ENCODE data around the gene MRPL9.
"Not testable (repeated sequence)": the region's sequence is repeated elsewhere in the genome, so short reads cannot be mapped to it uniquely, and the experiment has no call there.

Gene MRPL9

DNA sequence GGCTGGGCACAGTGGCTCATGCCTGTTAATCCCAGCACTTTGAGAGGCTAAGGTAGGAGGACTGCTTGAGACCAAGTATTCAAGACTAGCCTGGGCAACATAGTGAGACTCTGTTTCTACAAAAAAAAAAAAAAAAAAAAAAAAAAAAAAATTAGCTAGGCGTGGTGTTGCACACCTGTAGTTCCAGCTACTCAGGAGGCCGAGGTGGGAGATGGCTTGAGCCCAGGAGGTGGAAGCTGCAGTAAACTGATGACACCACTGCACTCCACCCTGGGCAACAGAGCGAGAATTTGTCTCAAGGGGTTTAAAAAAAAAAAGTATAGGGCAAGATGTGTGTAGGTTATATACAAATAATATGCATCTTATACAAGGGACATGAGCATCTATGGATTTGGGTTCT, 24.4 kb upstream of the MRPL9 start:
- TF ChIP-seq CTCF (IDR thresholded peaks at IDR 0.05; ENCODE audit: control insufficient read depth, extremely low read depth, insufficient read depth) = no peak
- no peak overlapping the region for H3K4me3 ChIP-seq (ENCODE audit: low read depth, low read length)

GRCh38 chr1:151783796-151784195, 20.5 kb upstream of the MRPL9 start:
- TF ChIP-seq CTCF (IDR thresholded peaks at IDR 0.05; ENCODE audit: control insufficient read depth, extremely low read depth, insufficient read depth) = no peak
- no peak for DNase-seq (ENCODE audit: low read depth)
- H3K4me3 ChIP-seq (ENCODE audit: low read depth, low read length) = no peak overlapping the region

More for the DNA sequence above, 24.4 kb upstream of the MRPL9 start:
- no peak for DNase-seq (ENCODE audit: low read depth)

GRCh38 chr1:151782741-151783140, 19.4 kb upstream of the MRPL9 start:
- no peak overlapping the region for H3K4me3 ChIP-seq (ENCODE audit: low read depth, low read length)
- TF ChIP-seq CTCF (IDR thresholded peaks at IDR 0.05; ENCODE audit: control insufficient read depth, extremely low read depth, insufficient read depth) = no peak
- DNase-seq (ENCODE audit: low read depth) = no peak

GRCh38 chr1:151782026-151782425, 18.7 kb upstream of the MRPL9 start:
- H3K4me3 ChIP-seq (ENCODE audit: low read depth, low read length); DNase-seq (ENCODE audit: low read depth): not testable (repeated sequence)

- not testable (repeated sequence) for H3K4me3 ChIP-seq (ENCODE audit: low read depth, low read length); DNase-seq (ENCODE audit: low read depth)
Observed at GRCh38 chr1:151780736-151781135, 17.4 kb upstream of the MRPL9 start.

GRCh38 chr1:151779852-151780251, 16.6 kb upstream of the MRPL9 start:
- TF ChIP-seq CTCF (IDR thresholded peaks at IDR 0.05; ENCODE audit: control insufficient read depth, extremely low read depth, insufficient read depth) = no peak
- DNase-seq (ENCODE audit: low read depth) = no peak
- H3K4me3 ChIP-seq (ENCODE audit: low read depth, low read length) = no peak overlapping the region

GRCh38 chr1:151777317-151777716, 14.0 kb upstream of the MRPL9 start:
- no peak for DNase-seq (ENCODE audit: low read depth)
- no peak for TF ChIP-seq CTCF (IDR thresholded peaks at IDR 0.05; ENCODE audit: control insufficient read depth, extremely low read depth, insufficient read depth)
- H3K4me3 ChIP-seq (ENCODE audit: low read depth, low read length) = no peak overlapping the region

DNA sequence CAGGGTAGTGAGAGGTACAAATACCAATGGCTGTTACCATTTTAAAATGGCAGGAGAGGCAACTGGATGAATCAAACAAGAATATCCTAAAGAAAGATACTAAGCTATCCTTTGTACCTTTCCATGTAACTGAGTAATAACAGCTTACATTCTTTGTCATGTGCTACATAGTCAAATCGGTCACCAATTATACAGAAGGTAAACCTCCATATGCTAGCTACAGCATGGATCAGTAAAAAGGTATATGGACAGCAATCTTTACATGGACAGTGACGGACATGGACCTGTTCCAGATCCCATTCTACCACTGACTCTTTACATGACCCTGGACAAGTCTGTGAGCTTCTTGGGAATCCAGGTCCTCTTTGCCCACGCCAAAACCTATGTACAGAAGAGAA, 13.4 kb upstream of the MRPL9 start:
- DNase-seq (ENCODE audit: low read depth) = no peak
- no peak overlapping the region for H3K4me3 ChIP-seq (ENCODE audit: low read depth, low read length)
- TF ChIP-seq CTCF (IDR thresholded peaks at IDR 0.05; ENCODE audit: control insufficient read depth, extremely low read depth, insufficient read depth) = no peak

All from LNCaP clone FGC (cell line).